ENCODE results near the gene ZNF396. TPM values are rescaled to one million over a fixed set of nuclear protein-coding genes. Genes with fewer than 3 reads are reported as not detected.

The ZNF396 gene
- total RNA-seq, 1 donor from 2014 or later, result 2.2 TPM

GRCh38 chr18:35407871-35408481 lies 30.8 kb upstream of the ZNF396 start:
- no peaks in the 10 kb centered on the region for H3K79me2 ChIP-seq (ENCODE audit: low read depth)
- H3K4me1 Mint-ChIP-seq, result peaks cover 6% of the 10 kb centered on the region
- no peak overlapping the region for H3K4me3 ChIP-seq
- H3K4me3 Mint-ChIP-seq, result no peak overlapping the region
- H3K9me3 ChIP-seq (ENCODE audit: low read depth), result no peaks in the 10 kb centered on the region
- H3K27me3 ChIP-seq, result no peaks in the 10 kb centered on the region
- H3K9me3 Mint-ChIP-seq, result no peaks in the 10 kb centered on the region
- H3K9ac ChIP-seq, result no peak overlapping the region
- no peak overlapping the region for H3K4me2 ChIP-seq
- no peaks in the 10 kb centered on the region for H3K36me3 Mint-ChIP-seq
- no peaks in the 10 kb centered on the region for H3K4me1 ChIP-seq
- no peak overlapping the region for H3K27ac Mint-ChIP-seq
- H3K27ac ChIP-seq, result no peak overlapping the region
- H3K36me3 ChIP-seq, result no peaks in the 10 kb centered on the region
- TF ChIP-seq CTCF (IDR thresholded peaks at IDR 0.05) (peak; percentile 93), EZH2 (IDR thresholded peaks at IDR 0.05) (no peak), EZH2phosphoT487 (IDR thresholded peaks at IDR 0.05) (no peak)
- no peaks in the 10 kb centered on the region for H3F3A ChIP-seq (ENCODE audit: low read depth)
- peak; percentile 80 for DNase-seq (ENCODE audit: low spot score)
- peaks cover 2% of the 10 kb centered on the region for H3K27me3 Mint-ChIP-seq (ENCODE audit: insufficient read depth, low read depth)
- peak overlapping the region; percentile 75 for H2AFZ ChIP-seq (replicated peaks)
- H4K20me1 ChIP-seq (ENCODE audit: low read depth), result no peaks in the 10 kb centered on the region

- Mint-ChIP-seq H3K4me1 (peaks cover 3% of the 10 kb centered on the region), H3K4me3 (no peak overlapping the region), H3K27me3 (ENCODE audit: insufficient read depth, low read depth) (peaks cover 2% of the 10 kb centered on the region), H3K27ac (no peak overlapping the region), H3K36me3 (no peaks in the 10 kb centered on the region), H3K9me3 (no peaks in the 10 kb centered on the region)
- H3K4me1 ChIP-seq, result no peaks in the 10 kb centered on the region
- no peaks in the 10 kb centered on the region for H3K9me3 ChIP-seq (ENCODE audit: low read depth)
- no peak overlapping the region for H3K4me3 ChIP-seq
- H3K27ac ChIP-seq, result no peak overlapping the region
- H4K20me1 ChIP-seq (ENCODE audit: low read depth), result no peaks in the 10 kb centered on the region
- H3K9ac ChIP-seq, result no peak overlapping the region
- no peak for DNase-seq (ENCODE audit: low spot score)
- no peaks in the 10 kb centered on the region for H3F3A ChIP-seq (ENCODE audit: low read depth)
- TF ChIP-seq EZH2phosphoT487 (IDR thresholded peaks at IDR 0.05) (no peak), EZH2 (IDR thresholded peaks at IDR 0.05) (no peak), CTCF (IDR thresholded peaks at IDR 0.05) (no peak)
- no peaks in the 10 kb centered on the region for H3K79me2 ChIP-seq (ENCODE audit: low read depth)
- no peak overlapping the region for H2AFZ ChIP-seq (replicated peaks)
- no peak overlapping the region for H3K4me2 ChIP-seq
- no peaks in the 10 kb centered on the region for H3K36me3 ChIP-seq
- H3K27me3 ChIP-seq, result no peaks in the 10 kb centered on the region
Measured at GRCh38 chr18:35406666-35407065, 29.5 kb upstream of the ZNF396 start.

- no peaks in the 10 kb centered on the region for H3K9me3 Mint-ChIP-seq
Measured at GRCh38 chr18:35397976-35398375, 20.8 kb upstream of the ZNF396 start.

More at GRCh38 chr18:35397976-35398375, 20.8 kb upstream of the ZNF396 start:
- H3K27ac Mint-ChIP-seq, result no peak overlapping the region
- H3K4me3 Mint-ChIP-seq, result no peak overlapping the region
- Histone ChIP-seq H3K4me1 (no peaks in the 10 kb centered on the region), H3K9me3 (ENCODE audit: low read depth) (no peaks in the 10 kb centered on the region), H3K27ac (no peak overlapping the region), H3K4me3 (no peak overlapping the region), H2AFZ (replicated peaks) (peak overlapping the region; percentile 67), H3K4me2 (no peak overlapping the region), H3K79me2 (ENCODE audit: low read depth) (no peaks in the 10 kb centered on the region), H3F3A (ENCODE audit: low read depth) (no peaks in the 10 kb centered on the region), H3K27me3 (no peaks in the 10 kb centered on the region), H4K20me1 (ENCODE audit: low read depth) (no peaks in the 10 kb centered on the region), H3K9ac (no peak overlapping the region), H3K36me3 (no peaks in the 10 kb centered on the region)
- TF ChIP-seq CTCF (IDR thresholded peaks at IDR 0.05), result no peak
- no peak for TF ChIP-seq EZH2 (IDR thresholded peaks at IDR 0.05)
- no peak for TF ChIP-seq EZH2phosphoT487 (IDR thresholded peaks at IDR 0.05)
- H3K4me1 Mint-ChIP-seq, result peaks cover 8% of the 10 kb centered on the region
- H3K27me3 Mint-ChIP-seq (ENCODE audit: insufficient read depth, low read depth), result peaks cover 2% of the 10 kb centered on the region
- DNase-seq (ENCODE audit: low spot score), result no peak
- H3K36me3 Mint-ChIP-seq, result no peaks in the 10 kb centered on the region

Data from neural progenitor cell (in vitro differentiated cells).